Glutamatergic neuron (in vitro differentiated cells): ENCODE measurements around the gene TIFAB. TPM values are rescaled to one million over a fixed set of nuclear protein-coding genes. Genes with fewer than 3 reads are reported as not detected.

Experiments used
- DNase-seq: peaks from one replicate; pipeline ENCODE4 v3.0.0; 2022
- H3K27ac Mint-ChIP-seq: one replicate; pipeline ENCODE4 v1.8.0; 2020; ENCODE audit warnings: mild to moderate bottlenecking, mixed read lengths, inconsistent platforms; ENCODE audit not compliant: unreplicated experiment
- H3K27me3 Mint-ChIP-seq: one replicate; pipeline ENCODE4 v1.8.0; 2020; ENCODE audit warnings: mild to moderate bottlenecking, moderate library complexity, mixed read lengths, inconsistent platforms; ENCODE audit not compliant: unreplicated experiment
- H3K36me3 Mint-ChIP-seq: one replicate; pipeline ENCODE4 v1.8.0; 2020; ENCODE audit warnings: mild to moderate bottlenecking, mixed read lengths, inconsistent platforms; ENCODE audit not compliant: unreplicated experiment
- H3K4me1 Mint-ChIP-seq: one replicate; pipeline ENCODE4 v1.8.0; 2020; ENCODE audit warnings: mild to moderate bottlenecking, low read depth, mixed read lengths, inconsistent platforms; ENCODE audit not compliant: unreplicated experiment
- H3K4me3 Mint-ChIP-seq: one replicate; pipeline ENCODE4 v1.8.0; 2020; ENCODE audit warnings: mild to moderate bottlenecking, mixed read lengths, inconsistent platforms; ENCODE audit not compliant: unreplicated experiment
- H3K9me3 Mint-ChIP-seq: one replicate; pipeline ENCODE4 v1.8.0; 2020; ENCODE audit warnings: mild to moderate bottlenecking, moderate library complexity, mixed read lengths, inconsistent platforms; ENCODE audit not compliant: unreplicated experiment
- CTCF ChIP-seq: fragments of 200-600 bp; sonication (generic); IDR thresholded peaks from one replicate; pipeline ENCODE4 v1.5.0; 2021; ENCODE audit not compliant: partially characterized antibody, unreplicated experiment
- total RNA-seq: library from RNA; stranded (reverse); fragmentation: NEBNext Ultra II Directional; extraction: Animal tissue kit (Norgen Biotek cat#: 25700); gene quantifications from one replicate; pipeline ENCODE4 v1.2.1, GENCODE V29; 2021; ENCODE audit not compliant: unreplicated experiment

The TIFAB gene
- total RNA-seq, 1 donor from 2014 or later = not detected

- no peak for DNase-seq
- Mint-ChIP-seq H3K4me1 (peaks cover 6% of the 10 kb centered on the region), H3K36me3 (no peaks in the 10 kb centered on the region), H3K27me3 (peaks cover 1% of the 10 kb centered on the region), H3K9me3 (no peaks in the 10 kb centered on the region), H3K27ac (no peak overlapping the region), H3K4me3 (no peak overlapping the region)
- TF ChIP-seq CTCF = no peak
Observed at GRCh38 chr5:135434591-135435466, 17.3 kb downstream of the TIFAB start.

GRCh38 chr5:135433681-135434426 is 18.3 kb downstream of the TIFAB start:
- Mint-ChIP-seq H3K9me3 (no peaks in the 10 kb centered on the region), H3K4me1 (peaks cover 6% of the 10 kb centered on the region), H3K27ac (no peak overlapping the region), H3K4me3 (no peak overlapping the region), H3K36me3 (peaks cover 5% of the 10 kb centered on the region), H3K27me3 (peaks cover 1% of the 10 kb centered on the region)
- DNase-seq = no peak
- no peak for TF ChIP-seq CTCF

- TF ChIP-seq CTCF = no peak
- Mint-ChIP-seq H3K27ac (no peak overlapping the region), H3K4me1 (peaks cover 4% of the 10 kb centered on the region), H3K4me3 (no peak overlapping the region), H3K9me3 (peaks cover 3% of the 10 kb centered on the region), H3K36me3 (peaks cover 8% of the 10 kb centered on the region), H3K27me3 (peaks cover 1% of the 10 kb centered on the region)
- no peak for DNase-seq
Observed at GRCh38 chr5:135432113-135432512, 20.0 kb downstream of the TIFAB start.

- no peak for TF ChIP-seq CTCF
- no peak for DNase-seq
- peaks cover 8% of the 10 kb centered on the region for H3K36me3 Mint-ChIP-seq
- peaks cover 1% of the 10 kb centered on the region for H3K27me3 Mint-ChIP-seq
- peaks cover 4% of the 10 kb centered on the region for H3K4me1 Mint-ChIP-seq
- H3K4me3 Mint-ChIP-seq = no peak overlapping the region
- H3K27ac Mint-ChIP-seq = no peak overlapping the region
- H3K9me3 Mint-ChIP-seq = peaks cover 3% of the 10 kb centered on the region
Observed at GRCh38 chr5:135430135-135430437, 22.1 kb downstream of the TIFAB start.
